Stimulated activated naive CD8-positive, alpha-beta T cell treated with anti-CD3 and anti-CD28 coated beads, Interleukin-15, amount 100 ng/mL, for 72 hours (primary cell): ENCODE data around the gene METTL27.

ENCODE experiments used
- ATAC-seq: fragments of 150-1000 bp; cut with Tn5 transposase; 2 replicates; pipeline ENCODE4 v1.10.0; 2021; ENCODE audit warnings: mild to moderate bottlenecking, moderate library complexity
- DNase-seq, 2 donors: peaks; one replicate each; pipeline ENCODE4 v3.0.0; 2021 to 2022
- H3K27ac Mint-ChIP-seq, 2 donors: one replicate each; pipeline ENCODE4 v1.8.0; 2022; ENCODE audit warnings: mild to moderate bottlenecking in 2 of 2, mixed read lengths in 2 of 2, moderate library complexity in 2 of 2
- H3K27me3 Mint-ChIP-seq: one replicate; pipeline ENCODE4 v1.8.0; 2022; ENCODE audit warnings: mixed read lengths
- H3K4me1 Mint-ChIP-seq: one replicate; pipeline ENCODE4 v1.8.0; 2022; ENCODE audit warnings: mild to moderate bottlenecking, mixed read lengths
- H3K4me3 Mint-ChIP-seq, 2 donors: one replicate each; pipeline ENCODE4 v1.8.0; 2022; ENCODE audit warnings: mild to moderate bottlenecking in 2 of 2, mixed read lengths in 2 of 2, moderate library complexity in 1 of 2
- H3K9me3 Mint-ChIP-seq, 2 donors: one replicate each; pipeline ENCODE4 v1.8.0; 2022; ENCODE audit warnings: mixed read lengths in 2 of 2

The METTL27 gene

DNA sequence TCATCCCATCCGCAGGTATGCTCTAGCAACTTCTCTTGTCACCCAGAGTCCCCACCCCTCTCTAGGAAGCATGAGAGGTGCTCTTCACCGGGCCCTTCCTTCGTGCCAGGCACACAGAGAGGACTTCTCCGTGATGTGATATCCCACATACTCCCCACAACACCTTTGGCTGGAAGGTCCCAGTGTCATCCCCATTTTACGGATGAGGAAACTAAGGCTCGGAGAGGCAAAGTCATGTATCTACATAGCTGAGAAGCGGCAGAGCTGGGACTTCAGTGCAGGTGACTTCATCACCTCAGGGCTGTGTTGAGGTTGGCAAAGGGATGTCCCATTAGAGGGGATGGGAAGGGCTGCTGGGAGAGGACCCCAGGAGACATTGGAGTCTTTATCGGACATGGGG, 34.0 kb upstream of the METTL27 start:
- ATAC-seq, result no peak

DNA sequence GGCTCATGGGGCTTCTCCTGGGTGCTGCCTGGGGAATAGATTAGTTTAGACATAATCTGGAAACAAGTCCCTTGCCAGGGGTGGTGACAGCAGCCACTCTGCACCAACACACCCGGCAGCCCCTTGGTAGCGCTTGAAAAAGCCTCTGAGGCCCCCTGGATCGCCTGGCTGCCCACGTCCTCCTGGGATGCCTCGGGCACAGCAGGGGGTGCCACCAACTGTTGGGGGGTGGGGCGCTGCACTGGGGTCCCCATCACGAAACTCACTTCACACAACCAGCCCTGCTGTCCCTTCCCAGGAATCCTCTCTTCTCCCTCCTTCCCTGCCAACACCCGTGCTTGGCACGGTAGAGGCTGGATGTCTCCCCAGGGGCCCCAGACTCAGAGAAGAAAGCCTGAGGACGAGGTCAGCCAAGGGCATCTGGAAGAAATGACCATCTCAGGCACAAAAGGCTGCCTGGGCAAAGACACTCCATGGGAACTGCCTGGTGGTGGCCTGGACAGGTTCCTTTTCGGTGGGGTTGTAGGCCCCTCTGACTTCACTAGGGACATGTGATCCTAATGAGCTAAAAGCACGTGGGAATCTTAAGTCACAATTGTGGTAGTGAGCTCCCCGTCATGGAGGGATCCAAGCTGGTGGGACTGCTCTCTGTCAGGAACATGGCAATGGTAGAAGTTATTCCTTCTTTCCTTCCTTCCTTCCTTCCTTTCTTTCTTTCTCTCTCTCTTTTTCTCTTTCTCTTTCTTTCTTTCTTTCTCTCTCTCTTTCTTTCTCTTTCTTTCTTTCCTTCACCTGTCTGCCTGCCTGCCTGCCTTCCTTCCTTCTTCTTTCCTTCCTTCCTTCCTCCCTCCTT, 30.0 kb upstream of the METTL27 start:
- peak overlapping the region in 1 of 2 donors; percentile 59 for H3K27ac Mint-ChIP-seq
- H3K4me3 Mint-ChIP-seq, result no peak overlapping the region

More for the DNA sequence above, 34.0 kb upstream of the METTL27 start:
- Mint-ChIP-seq H3K9me3 (no peaks in the 10 kb centered on the region), H3K27me3 (peaks cover 7% of the 10 kb centered on the region), H3K27ac (no peak overlapping the region), H3K4me3 (no peak overlapping the region), H3K4me1 (no peaks in the 10 kb centered on the region)
- no peak for DNase-seq

DNA sequence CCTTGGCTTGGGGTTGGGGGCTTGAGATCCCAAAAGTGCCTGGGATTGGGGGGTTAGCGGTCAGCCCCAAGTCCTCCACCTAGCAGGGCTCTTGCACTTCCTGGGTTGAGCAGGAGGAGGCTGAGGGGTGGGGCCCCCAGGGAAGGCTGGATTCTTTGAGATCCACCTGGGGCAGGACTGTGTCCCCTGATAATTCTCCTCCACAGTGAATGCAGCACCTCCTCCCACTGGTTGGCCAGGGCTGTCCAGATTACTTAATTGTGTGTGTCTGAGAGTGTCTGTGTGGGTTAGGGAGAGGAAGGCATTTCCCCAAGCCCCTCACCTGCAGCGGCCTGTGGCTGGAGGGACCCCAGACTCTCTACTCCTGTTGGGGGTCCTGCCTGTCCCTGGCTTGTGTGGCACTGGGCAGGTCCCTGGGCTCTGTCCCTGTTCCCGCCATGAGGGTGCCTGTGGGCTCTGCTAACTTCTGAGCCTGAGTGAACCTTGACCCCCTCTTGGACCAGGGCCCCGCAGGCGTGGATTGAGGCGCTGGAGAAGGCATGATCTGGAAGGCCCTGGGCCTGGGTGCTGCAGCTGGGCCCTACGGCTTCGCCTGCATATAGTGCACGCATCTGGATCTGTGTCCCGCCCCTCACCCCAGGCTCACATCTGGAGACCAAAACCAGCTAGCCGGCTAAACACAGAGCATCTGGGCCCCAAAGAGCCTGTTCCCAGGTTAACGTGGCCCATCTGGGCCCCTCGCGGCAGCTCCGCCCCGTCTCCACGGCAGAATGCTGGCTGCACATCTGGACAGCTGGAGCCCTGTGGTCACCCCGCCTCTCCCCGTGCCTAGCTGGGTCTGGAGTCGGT, 29.1 kb upstream of the METTL27 start:
- no peaks in the 10 kb centered on the region for H3K27me3 Mint-ChIP-seq
- no peak overlapping the region for H3K27ac Mint-ChIP-seq
- DNase-seq (no peak), ATAC-seq (no peak)
- no peaks in the 10 kb centered on the region for H3K4me1 Mint-ChIP-seq
- H3K4me3 Mint-ChIP-seq, result no peak overlapping the region
- H3K9me3 Mint-ChIP-seq, result no peaks in the 10 kb centered on the region

More for the DNA sequence above, 30.0 kb upstream of the METTL27 start:
- Mint-ChIP-seq H3K4me1 (no peaks in the 10 kb centered on the region), H3K9me3 (no peaks in the 10 kb centered on the region), H3K27me3 (no peaks in the 10 kb centered on the region)
- ATAC-seq (no peak), DNase-seq (no peak)

DNA sequence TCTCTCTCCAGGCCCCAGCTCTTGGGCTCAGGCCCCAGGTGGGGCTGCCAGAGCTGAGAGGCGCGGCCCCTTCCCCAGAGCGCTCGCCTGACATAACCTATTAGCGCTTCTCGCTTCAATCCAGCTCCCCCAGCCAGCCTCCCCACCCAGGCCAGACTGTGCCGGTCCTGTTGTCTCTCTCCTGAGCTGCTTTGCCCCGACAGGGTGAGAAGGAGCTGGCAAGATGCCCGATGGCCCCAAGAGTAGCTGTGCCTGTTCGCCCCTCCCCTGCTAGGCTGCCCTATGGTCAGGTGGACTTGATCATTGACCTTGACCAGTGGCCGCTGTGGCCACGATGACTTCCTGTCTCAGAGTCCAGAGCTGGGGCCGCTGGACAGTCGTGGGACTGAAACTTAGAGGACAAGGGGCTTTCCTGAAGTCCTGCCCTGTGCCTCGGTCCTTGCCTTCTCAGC, 27.8 kb upstream of the METTL27 start:
- Mint-ChIP-seq H3K4me3 (no peak overlapping the region), H3K27ac (peak overlapping the region in 1 of 2 donors; percentile 42), H3K9me3 (no peaks in the 10 kb centered on the region), H3K27me3 (no peaks in the 10 kb centered on the region), H3K4me1 (no peaks in the 10 kb centered on the region)
- no peak for DNase-seq
- ATAC-seq, result no peak

DNA sequence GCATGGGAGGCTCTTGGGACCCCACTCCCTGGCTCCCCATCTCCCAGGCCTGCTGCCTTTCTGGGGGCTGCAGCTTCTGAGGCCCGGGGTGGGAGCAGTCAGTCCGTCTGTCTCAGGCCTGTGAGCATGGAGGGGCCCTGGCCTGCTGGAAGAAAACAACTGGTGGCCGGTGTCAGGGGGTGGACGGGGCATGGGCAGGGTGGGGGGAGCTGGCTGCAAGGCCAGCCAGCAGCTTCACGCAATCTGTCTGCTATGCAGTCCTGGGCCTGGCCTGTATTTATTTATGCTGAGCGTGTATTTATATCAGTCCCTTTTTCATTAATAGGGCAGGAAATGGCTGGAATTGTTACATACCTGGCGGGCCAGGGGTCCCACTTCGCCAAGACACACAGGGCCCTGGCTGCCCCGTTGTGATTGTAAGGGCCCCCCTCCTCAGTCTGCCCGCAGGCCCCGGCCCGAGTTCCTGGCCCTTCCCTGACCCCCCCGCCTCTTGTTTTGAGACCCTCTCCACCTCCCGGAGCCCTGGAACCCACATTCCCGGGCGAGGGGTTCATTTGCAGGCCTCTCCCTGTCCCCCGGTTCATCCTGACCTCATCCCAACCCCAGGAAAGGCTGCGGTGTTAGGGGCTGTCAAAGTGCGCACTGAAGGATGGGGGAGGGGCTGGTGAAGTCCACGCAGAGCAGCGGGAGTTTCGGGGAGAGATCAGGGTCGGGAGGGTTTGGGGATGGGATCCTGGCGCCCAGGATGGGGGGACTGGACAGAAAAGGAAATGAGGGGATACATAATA, 26.9 kb upstream of the METTL27 start:
- DNase-seq (no peak), ATAC-seq (no peak)
- Mint-ChIP-seq H3K4me1 (no peaks in the 10 kb centered on the region), H3K27ac (no peak overlapping the region), H3K9me3 (no peaks in the 10 kb centered on the region), H3K27me3 (no peaks in the 10 kb centered on the region), H3K4me3 (no peak overlapping the region)

DNA sequence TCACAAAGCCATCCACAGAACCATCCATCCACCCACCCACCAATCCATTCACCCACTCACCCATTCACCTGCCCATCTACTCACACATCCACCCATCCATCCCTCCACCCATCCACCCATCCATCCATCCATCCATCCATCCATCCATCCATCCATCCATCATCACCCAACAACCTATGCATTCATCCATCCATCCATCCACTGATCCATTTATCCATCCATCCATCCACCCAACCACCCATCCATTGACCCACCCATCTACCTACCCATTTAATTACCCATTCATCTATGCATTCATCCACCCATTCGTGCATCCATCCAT, 24.1 kb upstream of the METTL27 start:
- H3K27me3 Mint-ChIP-seq, result no peaks in the 10 kb centered on the region
- no peak overlapping the region for H3K4me3 Mint-ChIP-seq
- no peak overlapping the region for H3K27ac Mint-ChIP-seq
- ATAC-seq (no peak), DNase-seq (no peak)
- H3K9me3 Mint-ChIP-seq, result no peaks in the 10 kb centered on the region
- H3K4me1 Mint-ChIP-seq, result no peaks in the 10 kb centered on the region

DNA sequence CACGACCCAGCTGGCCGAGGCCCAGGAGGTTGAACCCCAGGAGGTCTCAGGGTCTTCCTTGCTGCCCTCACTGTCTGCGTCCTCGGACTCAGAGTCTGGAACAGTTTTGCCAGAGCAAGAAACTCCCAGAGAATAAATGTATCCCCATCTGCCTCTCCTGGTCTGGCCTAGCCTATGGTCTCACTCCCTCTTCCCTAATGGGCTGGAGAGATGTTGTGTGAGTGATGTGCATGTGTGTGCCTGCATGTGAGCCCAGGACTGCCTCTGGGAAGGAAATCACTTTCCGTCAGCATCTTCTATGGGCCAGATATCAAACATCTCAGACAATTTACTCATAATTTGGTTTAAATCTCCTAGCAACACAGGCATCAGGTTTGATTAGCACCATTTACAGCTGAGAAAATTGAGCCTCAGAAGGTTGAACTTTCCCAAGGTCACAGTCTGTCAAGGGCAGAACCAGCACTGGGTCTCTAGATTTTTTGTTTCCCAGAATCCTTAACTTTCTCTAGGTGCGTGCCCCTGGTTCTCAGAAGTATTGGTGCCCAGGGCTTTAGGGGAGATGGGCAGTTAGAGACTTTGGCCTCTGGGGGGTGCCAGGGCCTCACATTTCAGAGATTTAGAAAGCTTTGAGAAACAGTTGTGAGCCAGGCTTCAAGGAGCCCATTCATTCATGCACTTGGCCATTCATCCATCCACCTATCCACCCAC, 23.6 kb upstream of the METTL27 start:
- no peaks in the 10 kb centered on the region for H3K9me3 Mint-ChIP-seq
- ATAC-seq, result peak; percentile 52
- H3K27ac Mint-ChIP-seq, result no peak overlapping the region
- DNase-seq, result peak; percentile 17 to 25
- H3K4me1 Mint-ChIP-seq, result no peaks in the 10 kb centered on the region
- H3K27me3 Mint-ChIP-seq, result no peaks in the 10 kb centered on the region
- H3K4me3 Mint-ChIP-seq, result no peak overlapping the region

DNA sequence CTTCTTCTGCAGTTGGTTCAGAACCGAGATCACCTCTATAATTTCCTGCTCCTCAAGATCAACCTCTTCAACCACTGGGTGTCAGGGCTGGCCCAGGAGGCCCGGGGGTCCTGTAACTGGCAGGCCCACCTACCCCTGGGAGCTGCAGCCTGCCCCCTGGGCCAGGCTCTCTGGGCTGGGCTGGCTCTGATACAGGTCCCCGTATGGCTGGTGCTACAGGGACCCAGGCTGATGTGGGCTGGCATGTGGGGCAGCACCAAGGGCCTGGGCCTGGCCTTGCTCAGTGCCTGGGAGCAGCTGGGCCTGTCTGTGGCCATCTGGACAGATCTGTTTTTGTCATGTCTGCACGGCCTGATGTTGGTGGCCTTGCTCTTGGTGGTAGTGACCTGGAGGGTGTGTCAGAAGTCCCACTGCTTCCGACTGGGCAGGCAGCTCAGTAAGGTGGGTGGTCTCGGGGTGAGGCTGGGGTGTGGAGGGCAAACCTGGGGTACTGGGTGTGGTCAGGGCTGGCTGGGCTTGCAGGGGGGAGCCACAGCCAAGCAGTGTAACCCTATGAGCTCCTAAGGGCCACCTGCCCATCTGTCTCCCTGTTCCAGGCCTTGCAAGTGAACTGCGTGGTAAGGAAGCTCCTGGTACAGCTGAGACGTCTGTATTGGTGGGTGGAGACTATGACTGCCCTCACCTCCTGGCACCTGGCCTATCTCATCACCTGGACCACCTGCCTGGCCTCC, 22.8 kb upstream of the METTL27 start:
- Mint-ChIP-seq H3K4me3 (no peak overlapping the region), H3K4me1 (no peaks in the 10 kb centered on the region), H3K27me3 (no peaks in the 10 kb centered on the region), H3K9me3 (no peaks in the 10 kb centered on the region), H3K27ac (no peak overlapping the region)
- ATAC-seq (no peak), DNase-seq (no peak)

DNA sequence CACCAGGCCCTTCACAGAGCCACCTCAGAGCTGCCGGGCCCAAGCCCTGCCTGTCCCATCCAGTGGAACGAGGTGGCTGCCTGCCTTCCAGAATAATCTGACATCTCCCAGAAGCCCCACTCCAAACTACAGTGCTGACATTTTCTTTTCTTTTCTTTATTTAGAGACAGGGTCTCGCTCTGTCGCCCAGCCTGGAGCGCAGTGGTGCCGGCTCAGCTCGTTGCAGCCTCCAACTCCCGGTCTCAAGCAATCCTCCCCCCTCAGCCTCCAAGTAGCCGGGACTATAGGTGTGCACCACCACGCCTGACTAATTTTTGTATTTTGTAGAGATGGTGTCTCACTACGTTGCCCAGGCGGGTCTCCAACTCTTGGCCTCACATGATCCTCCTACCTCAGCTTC, 19.0 kb upstream of the METTL27 start:
- Mint-ChIP-seq H3K4me3 (no peak overlapping the region), H3K27me3 (peaks cover 18% of the 10 kb centered on the region), H3K27ac (no peak overlapping the region), H3K4me1 (peaks cover 4% of the 10 kb centered on the region), H3K9me3 (no peaks in the 10 kb centered on the region)
- DNase-seq (no peak), ATAC-seq (no peak)

DNA sequence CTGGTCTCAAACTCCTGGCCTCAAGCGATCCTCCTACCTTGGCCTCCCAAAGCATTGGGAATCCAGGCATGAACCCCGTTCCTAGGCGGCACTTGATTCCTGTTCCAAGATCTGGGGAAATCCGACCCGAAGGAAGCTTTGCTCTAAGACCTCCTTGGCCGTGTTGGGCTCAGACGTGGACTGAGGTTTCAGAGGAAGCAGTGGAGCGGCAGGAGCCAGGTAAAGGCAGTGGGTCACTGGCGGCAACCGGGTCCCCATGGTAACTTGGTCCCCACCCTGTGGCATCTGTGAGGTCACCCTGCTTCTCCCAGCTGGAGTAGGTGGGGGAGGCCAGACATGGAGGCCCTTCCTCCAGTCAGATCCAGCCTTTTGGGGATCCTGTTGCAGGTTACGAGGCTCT, 18.5 kb upstream of the METTL27 start, which contains the start of gene TMEM270:
Gene TMEM270 (plus strand): TSS at position 301 of the 400 bp plus-strand sequence. CDS start 36 bp downstream, at position 337.
- DNase-seq (no peak), ATAC-seq (no peak)
- no peak within 1 kb of the TSS for H3K27ac Mint-ChIP-seq
- peaks cover 21% of the 10 kb centered on the region for H3K27me3 Mint-ChIP-seq
- peaks cover 6% of the 10 kb centered on the region for H3K4me1 Mint-ChIP-seq
- H3K9me3 Mint-ChIP-seq, result no peaks in the 10 kb centered on the region
- no peak within 1 kb of the TSS for H3K4me3 Mint-ChIP-seq

DNA sequence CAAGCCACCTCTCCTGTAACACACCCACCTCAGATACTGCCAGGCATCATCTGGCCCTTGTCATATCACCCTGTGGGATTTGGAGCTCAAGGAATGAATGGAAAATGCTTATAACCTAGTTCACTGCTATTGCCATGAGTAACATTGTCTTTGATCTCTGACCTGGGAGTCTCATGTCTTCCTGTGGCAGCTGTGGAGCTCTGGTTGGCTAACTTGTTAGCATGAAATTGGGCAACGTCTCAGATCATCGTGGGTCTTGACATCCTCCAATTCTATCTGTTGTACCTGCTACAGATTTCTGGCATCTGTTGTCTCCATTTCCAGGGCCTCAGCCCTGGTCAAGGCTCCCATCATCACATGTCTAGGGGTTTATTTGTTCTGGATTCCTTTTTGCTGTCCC, 16.5 kb upstream of the METTL27 start:
- Mint-ChIP-seq H3K27ac (no peak overlapping the region), H3K4me1 (peaks cover 16% of the 10 kb centered on the region), H3K9me3 (no peaks in the 10 kb centered on the region), H3K27me3 (peaks cover 38% of the 10 kb centered on the region), H3K4me3 (no peak overlapping the region)
- no peak for ATAC-seq
- DNase-seq, result no peak

DNA sequence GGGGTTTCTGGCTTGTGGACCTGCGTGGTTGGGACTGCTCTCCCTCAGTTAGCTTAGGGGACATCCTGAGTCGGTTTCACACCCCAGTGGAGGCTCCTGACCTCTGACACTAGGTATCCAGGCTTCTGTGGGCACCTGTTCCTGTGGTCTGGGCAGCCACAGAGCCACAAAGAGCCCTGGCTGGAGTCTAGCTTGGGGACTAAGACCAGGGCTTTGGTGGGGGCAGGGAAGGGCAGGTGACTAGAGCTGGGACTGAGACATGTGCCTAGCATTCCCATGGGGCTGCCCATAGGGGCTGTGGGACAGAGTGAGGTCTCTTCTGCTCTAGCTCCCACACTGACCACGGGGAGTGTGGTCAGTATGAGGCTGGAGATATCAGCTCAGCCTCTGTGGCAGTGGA, 14.6 kb upstream of the METTL27 start:
- H3K4me3 Mint-ChIP-seq, result no peak overlapping the region
- H3K4me1 Mint-ChIP-seq, result peaks cover 21% of the 10 kb centered on the region
- H3K27me3 Mint-ChIP-seq, result peaks cover 45% of the 10 kb centered on the region
- no peak for DNase-seq
- no peaks in the 10 kb centered on the region for H3K9me3 Mint-ChIP-seq
- H3K27ac Mint-ChIP-seq, result no peak overlapping the region
- ATAC-seq, result no peak

DNA sequence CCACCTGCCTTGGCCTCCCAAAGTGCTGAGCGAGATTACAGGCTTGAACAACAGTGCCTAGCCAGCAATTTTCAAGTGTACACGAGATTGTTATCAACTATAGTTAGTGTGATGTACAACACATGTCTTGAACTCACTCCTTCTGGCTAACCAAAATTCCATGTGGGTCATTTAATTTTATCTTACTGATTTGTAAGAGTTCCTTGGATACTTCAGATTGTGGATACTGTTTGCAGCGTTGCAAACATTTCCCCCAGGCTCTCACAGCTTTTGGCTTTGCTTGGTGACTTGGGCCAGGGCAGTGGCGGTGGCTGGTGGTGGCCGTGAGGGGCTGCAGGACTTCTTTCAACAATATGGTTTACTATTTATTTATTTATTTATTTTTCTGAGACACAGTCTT, 10.2 kb upstream of the METTL27 start:
- H3K27ac Mint-ChIP-seq, result peak overlapping the region in 1 of 2 donors; percentile 24
- no peak for DNase-seq
- ATAC-seq, result no peak
- peaks cover 35% of the 10 kb centered on the region for H3K4me1 Mint-ChIP-seq
- H3K9me3 Mint-ChIP-seq, result no peaks in the 10 kb centered on the region
- H3K4me3 Mint-ChIP-seq, result no peak overlapping the region
- peaks cover 38% of the 10 kb centered on the region for H3K27me3 Mint-ChIP-seq
